HUES48 (cell line): ENCODE results near the gene C5orf47.

Source experiments
- H3K27ac ChIP-seq: one replicate; pipeline ENCODE4 v1.7.0; 2013; ENCODE audit warnings: low read depth, low read length, inconsistent platforms
- H3K27me3 ChIP-seq: 2 replicates; pipeline ENCODE4 v1.6.1; 2013; ENCODE audit warnings: mild to moderate bottlenecking, low read length; ENCODE audit not compliant: control insufficient read depth, insufficient read depth
- H3K36me3 ChIP-seq: 2 replicates; pipeline ENCODE4 v1.6.1; 2013; ENCODE audit warnings: low read length; ENCODE audit not compliant: control insufficient read depth, insufficient read depth
- H3K4me1 ChIP-seq: 2 replicates; pipeline ENCODE4 v1.6.1; 2013; ENCODE audit warnings: mild to moderate bottlenecking, low read length; ENCODE audit not compliant: control insufficient read depth, insufficient read depth
- H3K4me3 ChIP-seq: 2 replicates; pipeline ENCODE4 v1.5.1; 2013; ENCODE audit warnings: mild to moderate bottlenecking, low read depth, low read length
- H3K9ac ChIP-seq: 2 replicates; pipeline ENCODE4 v1.6.1; 2013; ENCODE audit warnings: mild to moderate bottlenecking, low read depth, low read length, moderate library complexity
- H3K9me3 ChIP-seq: 2 replicates; pipeline ENCODE4 v1.6.1; 2013; ENCODE audit warnings: low read length; ENCODE audit not compliant: control insufficient read depth, insufficient read depth

C5orf47 gene

GRCh38 chr5:173971681-173972345, 17.2 kb upstream of the C5orf47 start:
- no peaks in the 10 kb centered on the region for H3K27me3 ChIP-seq
- no peak overlapping the region for H3K4me3 ChIP-seq
- H3K27ac ChIP-seq: no peak overlapping the region
- H3K36me3 ChIP-seq: no peaks in the 10 kb centered on the region
- no peaks in the 10 kb centered on the region for H3K9me3 ChIP-seq
- H3K9ac ChIP-seq: no peak overlapping the region
- H3K4me1 ChIP-seq: peaks cover 45% of the 10 kb centered on the region

GRCh38 chr5:173972607-173972924, 16.4 kb upstream of the C5orf47 start:
- Histone ChIP-seq H3K4me1 (peaks cover 42% of the 10 kb centered on the region), H3K9me3 (no peaks in the 10 kb centered on the region), H3K27me3 (no peaks in the 10 kb centered on the region), H3K27ac (peak overlapping the region; percentile 16), H3K36me3 (no peaks in the 10 kb centered on the region), H3K9ac (peak overlapping the region; percentile 52; the same call in 1 of the 2 replicates), H3K4me3 (peak overlapping the region; percentile 60)

GRCh38 chr5:173972925-173973615, 15.9 kb upstream of the C5orf47 start:
- Histone ChIP-seq H3K9me3 (no peaks in the 10 kb centered on the region), H3K4me3 (peak overlapping the region; percentile 60), H3K4me1 (peaks cover 40% of the 10 kb centered on the region), H3K27me3 (no peaks in the 10 kb centered on the region), H3K9ac (peak overlapping the region; percentile 52; the same call in 1 of the 2 replicates), H3K27ac (peak overlapping the region; percentile 16), H3K36me3 (no peaks in the 10 kb centered on the region)

GRCh38 chr5:173973616-173973969, 15.4 kb upstream of the C5orf47 start:
- Histone ChIP-seq H3K4me1 (peaks cover 34% of the 10 kb centered on the region), H3K4me3 (peak overlapping the region; percentile 60), H3K9me3 (no peaks in the 10 kb centered on the region), H3K27ac (no peak overlapping the region), H3K9ac (0 out of 2 replicates have a peak overlapping the region, but pooled peaks have one; percentile 27), H3K27me3 (no peaks in the 10 kb centered on the region), H3K36me3 (no peaks in the 10 kb centered on the region)

- peaks cover 24% of the 10 kb centered on the region for H3K4me1 ChIP-seq
- H3K4me3 ChIP-seq: no peak overlapping the region
- H3K27ac ChIP-seq: no peak overlapping the region
- no peaks in the 10 kb centered on the region for H3K36me3 ChIP-seq
- H3K9ac ChIP-seq: no peak overlapping the region
- H3K9me3 ChIP-seq: no peaks in the 10 kb centered on the region
- H3K27me3 ChIP-seq: no peaks in the 10 kb centered on the region
Observed at GRCh38 chr5:173974688-173975239, 14.2 kb upstream of the C5orf47 start.

- no peaks in the 10 kb centered on the region for H3K9me3 ChIP-seq
- H3K27ac ChIP-seq: no peak overlapping the region
- H3K9ac ChIP-seq: no peak overlapping the region
- no peak overlapping the region for H3K4me3 ChIP-seq
- no peaks in the 10 kb centered on the region for H3K36me3 ChIP-seq
- peaks cover 10% of the 10 kb centered on the region for H3K4me1 ChIP-seq
- H3K27me3 ChIP-seq: no peaks in the 10 kb centered on the region
Observed at GRCh38 chr5:173981185-173981761, 7.7 kb upstream of the C5orf47 start.

GRCh38 chr5:173984218-173984617, 4.8 kb upstream of the C5orf47 start:
- no peak overlapping the region for H3K4me3 ChIP-seq
- no peaks in the 10 kb centered on the region for H3K9me3 ChIP-seq
- H3K36me3 ChIP-seq: no peaks in the 10 kb centered on the region
- peaks cover 10% of the 10 kb centered on the region for H3K4me1 ChIP-seq
- H3K27ac ChIP-seq: no peak overlapping the region
- H3K9ac ChIP-seq: no peak overlapping the region
- no peaks in the 10 kb centered on the region for H3K27me3 ChIP-seq

GRCh38 chr5:173989432-173990082, 587 bp downstream of the C5orf47 start:
- H3K27me3 ChIP-seq: no peaks in the 10 kb centered on the region
- H3K4me3 ChIP-seq: no peak overlapping the region
- no peak overlapping the region for H3K9ac ChIP-seq
- H3K9me3 ChIP-seq: no peaks in the 10 kb centered on the region
- no peaks in the 10 kb centered on the region; the same call in 1 of the 2 replicates for H3K4me1 ChIP-seq
- H3K36me3 ChIP-seq: no peaks in the 10 kb centered on the region
- no peak overlapping the region for H3K27ac ChIP-seq

GRCh38 chr5:173997331-173997730, 8.4 kb downstream of the C5orf47 start:
- H3K9me3 ChIP-seq: no peaks in the 10 kb centered on the region
- no peak overlapping the region for H3K27ac ChIP-seq
- H3K4me3 ChIP-seq: no peak overlapping the region
- no peaks in the 10 kb centered on the region; the same call in 1 of the 2 replicates for H3K4me1 ChIP-seq
- H3K9ac ChIP-seq: no peak overlapping the region
- no peaks in the 10 kb centered on the region for H3K27me3 ChIP-seq
- no peaks in the 10 kb centered on the region for H3K36me3 ChIP-seq

GRCh38 chr5:173998531-173998930, 9.6 kb downstream of the C5orf47 start:
- no peak overlapping the region for H3K4me3 ChIP-seq
- H3K27ac ChIP-seq: no peak overlapping the region
- no peak overlapping the region for H3K9ac ChIP-seq
- no peaks in the 10 kb centered on the region for H3K4me1 ChIP-seq
- H3K27me3 ChIP-seq: no peaks in the 10 kb centered on the region
- H3K36me3 ChIP-seq: no peaks in the 10 kb centered on the region
- H3K9me3 ChIP-seq: no peaks in the 10 kb centered on the region
